ENCODE data around the gene MS4A1. TPM values are rescaled to one million over a fixed set of nuclear protein-coding genes. Genes with fewer than 3 reads are reported as not detected.

MS4A1 gene
- total and polyA plus RNA-seq, 2 donors from 2014 or later = 11.1 TPM; not detected in 1

- no peaks in the 10 kb centered on the region for H3K36me3 ChIP-seq (ENCODE audit: control insufficient read depth in 2 of 3, insufficient read depth in 3 of 3, low read length in 3 of 3)
- H3K9me3 ChIP-seq (ENCODE audit: control insufficient read depth in 2 of 3, insufficient read depth in 1 of 3, low read length in 3 of 3) = no peaks in the 10 kb centered on the region
- no peak for FAIRE-seq
- no peak for DNase-seq
- no peak overlapping the region for H3K4me3 ChIP-seq (ENCODE audit: low read length in 3 of 3)
- H3K27me3 ChIP-seq (ENCODE audit: control insufficient read depth, insufficient read depth, low read length) = no peaks in the 10 kb centered on the region
- TF ChIP-seq CTCF (IDR thresholded peaks at IDR 0.05; ENCODE audit: borderline replicate concordance, extremely low read depth, insufficient read depth) = no peak
- H3K4me1 ChIP-seq (ENCODE audit: control insufficient read depth in 2 of 3, insufficient read depth in 2 of 3, low read depth in 1 of 3, low read length in 3 of 3) = no peaks in the 10 kb centered on the region
- intact Hi-C loops (cut with DNase I) = no loop called here
- H3K9ac ChIP-seq (ENCODE audit: low read length in 3 of 3) = no peak overlapping the region
- no peak overlapping the region for H3K27ac ChIP-seq (ENCODE audit: low read depth in 2 of 2, low read length in 2 of 2)
Measured at GRCh38 chr11:60511393-60511792, 55.7 kb downstream of the MS4A1 start.

- no peak overlapping the region for H3K27ac ChIP-seq (ENCODE audit: low read depth in 2 of 2, low read length in 2 of 2)
- no peak for FAIRE-seq
- intact Hi-C loops (cut with DNase I) = no loop called here
- DNase-seq = no peak
- H3K4me1 ChIP-seq (ENCODE audit: control insufficient read depth in 2 of 3, insufficient read depth in 2 of 3, low read depth in 1 of 3, low read length in 3 of 3) = no peaks in the 10 kb centered on the region
- H3K27me3 ChIP-seq (ENCODE audit: control insufficient read depth, insufficient read depth, low read length) = no peaks in the 10 kb centered on the region
- no peak overlapping the region for H3K4me3 ChIP-seq (ENCODE audit: low read length in 3 of 3)
- TF ChIP-seq CTCF (IDR thresholded peaks at IDR 0.05; ENCODE audit: borderline replicate concordance, extremely low read depth, insufficient read depth) = no peak
- no peaks in the 10 kb centered on the region for H3K9me3 ChIP-seq (ENCODE audit: control insufficient read depth in 2 of 3, insufficient read depth in 1 of 3, low read length in 3 of 3)
- no peak overlapping the region for H3K9ac ChIP-seq (ENCODE audit: low read length in 3 of 3)
- no peaks in the 10 kb centered on the region for H3K36me3 ChIP-seq (ENCODE audit: control insufficient read depth in 2 of 3, insufficient read depth in 3 of 3, low read length in 3 of 3)
Measured at GRCh38 chr11:60512651-60513225, 57.1 kb downstream of the MS4A1 start.

- no peak for DNase-seq
- Histone ChIP-seq H3K36me3 (ENCODE audit: control insufficient read depth in 2 of 3, insufficient read depth in 3 of 3, low read length in 3 of 3) (no peaks in the 10 kb centered on the region), H3K9me3 (ENCODE audit: control insufficient read depth in 2 of 3, insufficient read depth in 1 of 3, low read length in 3 of 3) (no peaks in the 10 kb centered on the region), H3K9ac (ENCODE audit: low read length in 3 of 3) (no peak overlapping the region), H3K4me1 (ENCODE audit: control insufficient read depth in 2 of 3, insufficient read depth in 2 of 3, low read depth in 1 of 3, low read length in 3 of 3) (no peaks in the 10 kb centered on the region), H3K27ac (ENCODE audit: low read depth in 2 of 2, low read length in 2 of 2) (no peak overlapping the region), H3K4me3 (ENCODE audit: low read length in 3 of 3) (no peak overlapping the region), H3K27me3 (ENCODE audit: control insufficient read depth, insufficient read depth, low read length) (no peaks in the 10 kb centered on the region)
- FAIRE-seq = no peak
- TF ChIP-seq CTCF (IDR thresholded peaks at IDR 0.05; ENCODE audit: borderline replicate concordance, extremely low read depth, insufficient read depth) = no peak
- intact Hi-C loops (cut with DNase I) = no loop called here
Measured at GRCh38 chr11:60513496-60514460, 58.1 kb downstream of the MS4A1 start.
